Activated naive CD4-positive, alpha-beta T cell treated with anti-CD3 and anti-CD28 coated beads, Interleukin-2, amount 10 ng/mL, durations not matched to agents 7 days and 5 days (primary cell): ENCODE data around the gene DDX39A.
"Not testable (repeated sequence)": the region's sequence is repeated elsewhere in the genome, so short reads cannot be mapped to it uniquely, and the experiment has no call there.

Experiments used
- CTCF ChIA-PET: fragments of 350-600 bp; sonication (Branson Sonifier 250); formaldehyde crosslinking; loops from one replicate; lab custom pipeline; 2021; ENCODE audit warnings: antibody characterized with exemption; lab: Charles Lee
- DNase-seq: peaks from one replicate; pipeline ENCODE4 v3.0.0-alpha.2; 2020
- H3K27ac Mint-ChIP-seq: one replicate; pipeline ENCODE4 v1.8.0; 2021; ENCODE audit warnings: mild to moderate bottlenecking, moderate library complexity, mixed read lengths
- H3K27me3 Mint-ChIP-seq: one replicate; pipeline ENCODE4 v1.8.0; 2021; ENCODE audit warnings: mild to moderate bottlenecking, mixed read lengths
- H3K36me3 Mint-ChIP-seq: one replicate; pipeline ENCODE4 v1.8.0; 2021; ENCODE audit warnings: mixed read lengths
- H3K4me1 Mint-ChIP-seq: one replicate; pipeline ENCODE4 v1.8.0; 2021; ENCODE audit warnings: mixed read lengths
- H3K4me3 Mint-ChIP-seq: one replicate; pipeline ENCODE4 v1.8.0; 2021; ENCODE audit warnings: mild to moderate bottlenecking, moderate library complexity, mixed read lengths
- H3K9me3 Mint-ChIP-seq: one replicate; pipeline ENCODE4 v1.8.0; 2021; ENCODE audit warnings: mixed read lengths

The DDX39A gene

DNA sequence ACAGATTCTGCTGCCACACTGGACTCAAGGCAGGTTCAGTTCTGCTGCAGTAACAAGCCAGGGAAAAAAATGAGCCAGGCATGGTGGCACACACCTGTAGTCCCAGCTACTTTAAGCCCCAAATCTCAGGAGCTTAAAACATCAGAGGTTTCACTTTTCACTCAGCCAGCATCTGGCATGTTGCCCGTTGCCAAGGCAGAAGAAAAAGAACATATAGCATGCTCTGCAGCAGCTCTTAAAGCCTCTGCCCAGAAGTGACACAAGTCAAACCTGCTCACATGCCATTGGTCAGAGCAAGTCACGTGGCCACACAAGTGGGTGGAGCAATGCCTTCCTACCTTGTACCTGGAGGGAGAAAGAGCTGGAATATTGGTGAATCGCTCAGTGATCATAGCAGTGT lies 52.6 kb downstream of the DDX39A start:
- H3K27me3 Mint-ChIP-seq = no peaks in the 10 kb centered on the region
- peaks cover 5% of the 10 kb centered on the region for H3K36me3 Mint-ChIP-seq
- CTCF ChIA-PET = interaction anchor here (0.6 to 8.6 kb wide), 7 partner anchors 10 to 230 kb away, joined by 3 to 93 read pairs (median 3); partner anchors contain the start of genes ADGRE5 and ASF1B
- peak; percentile 96 for DNase-seq
- H3K4me1 Mint-ChIP-seq = peaks cover 80% of the 10 kb centered on the region
- peak overlapping the region; percentile 90 for H3K27ac Mint-ChIP-seq
- H3K9me3 Mint-ChIP-seq = no peaks in the 10 kb centered on the region
- peak overlapping the region; percentile 57 for H3K4me3 Mint-ChIP-seq

DNA sequence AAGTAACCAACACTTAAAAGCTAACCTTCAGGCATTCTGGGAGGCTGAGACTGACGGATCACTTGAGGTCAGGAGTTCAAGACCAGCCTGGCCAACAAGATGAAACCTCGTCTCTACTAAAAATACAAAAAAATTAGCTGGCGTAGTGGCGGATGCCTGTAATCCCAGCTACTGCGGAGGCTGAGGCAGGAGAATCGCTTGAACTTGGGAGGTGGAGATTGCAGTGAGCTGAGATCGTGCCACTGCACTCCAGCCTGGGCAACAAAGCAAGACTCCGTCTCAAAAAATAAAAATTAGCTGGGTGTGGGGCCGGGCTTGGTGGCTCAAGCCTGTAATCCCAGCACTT lies 55.1 kb downstream of the DDX39A start:
- CTCF ChIA-PET = interaction anchor here (0.6 to 8.6 kb wide), 5 partner anchors 18 to 197 kb away, joined by 3 to 93 read pairs (median 3); partner anchors contain the start of gene ADGRE5
- H3K9me3 Mint-ChIP-seq, H3K27me3 Mint-ChIP-seq, DNase-seq, H3K36me3 Mint-ChIP-seq: not testable (repeated sequence)
- Mint-ChIP-seq H3K4me1 (peaks cover 62% of the 10 kb centered on the region), H3K27ac (peak overlapping the region; percentile 87), H3K4me3 (peak overlapping the region; percentile 89)

DNA sequence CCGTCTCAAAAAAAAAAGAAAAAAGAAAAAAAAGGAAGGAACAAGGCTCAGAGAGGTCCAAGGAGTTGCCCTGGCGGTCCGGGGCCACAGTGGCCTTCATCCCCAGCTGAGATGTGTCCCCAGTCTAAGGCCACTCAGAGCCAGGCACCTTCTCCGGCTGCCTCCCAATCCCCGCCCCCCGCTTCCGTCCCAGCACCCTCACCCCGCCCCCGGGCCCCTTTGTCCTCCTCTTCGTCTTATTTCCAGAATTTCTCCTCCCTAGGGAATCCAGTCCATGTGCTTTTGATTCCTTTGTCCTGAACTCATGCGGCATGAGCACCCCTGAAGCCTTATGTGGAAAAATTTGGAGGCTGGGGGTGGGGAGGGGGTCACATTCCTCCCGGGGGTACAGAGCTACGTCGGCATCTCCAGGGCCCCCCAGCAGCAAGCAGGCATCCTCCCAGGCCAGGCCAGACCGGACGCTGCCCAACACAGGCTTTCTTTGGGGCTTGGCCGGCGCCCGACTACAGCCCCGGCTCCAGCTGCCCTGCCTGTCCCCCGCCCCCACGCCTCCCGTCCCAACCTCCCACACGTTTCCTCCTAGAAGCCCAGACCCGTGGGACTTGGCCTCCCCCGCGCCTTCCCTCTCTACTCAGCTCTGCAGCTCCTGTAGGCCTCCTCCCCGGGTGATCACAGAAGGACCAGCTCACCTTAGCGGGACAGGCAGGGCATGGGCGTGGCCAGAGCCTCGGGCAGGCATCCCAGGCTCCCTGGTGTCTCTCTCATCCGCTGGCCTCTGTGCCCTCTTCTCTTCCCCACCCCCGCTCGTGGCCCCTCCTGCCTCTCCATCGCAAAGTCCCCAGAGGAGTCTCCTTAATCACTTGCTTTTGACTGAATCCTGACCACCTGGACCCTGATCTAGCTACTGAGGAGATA lies 55.7 kb downstream of the DDX39A start:
- Mint-ChIP-seq H3K9me3 (no peaks in the 10 kb centered on the region), H3K36me3 (peaks cover 3% of the 10 kb centered on the region), H3K4me3 (peak overlapping the region; percentile 89), H3K4me1 (peaks cover 61% of the 10 kb centered on the region), H3K27ac (peak overlapping the region; percentile 87), H3K27me3 (no peaks in the 10 kb centered on the region)
- peak; percentile 72 for DNase-seq
- CTCF ChIA-PET = interaction anchor here (0.6 to 8.6 kb wide), 5 partner anchors 13 to 45 kb away, joined by 3 to 93 read pairs (median 3); partner anchors contain the start of gene ADGRE5

DNA sequence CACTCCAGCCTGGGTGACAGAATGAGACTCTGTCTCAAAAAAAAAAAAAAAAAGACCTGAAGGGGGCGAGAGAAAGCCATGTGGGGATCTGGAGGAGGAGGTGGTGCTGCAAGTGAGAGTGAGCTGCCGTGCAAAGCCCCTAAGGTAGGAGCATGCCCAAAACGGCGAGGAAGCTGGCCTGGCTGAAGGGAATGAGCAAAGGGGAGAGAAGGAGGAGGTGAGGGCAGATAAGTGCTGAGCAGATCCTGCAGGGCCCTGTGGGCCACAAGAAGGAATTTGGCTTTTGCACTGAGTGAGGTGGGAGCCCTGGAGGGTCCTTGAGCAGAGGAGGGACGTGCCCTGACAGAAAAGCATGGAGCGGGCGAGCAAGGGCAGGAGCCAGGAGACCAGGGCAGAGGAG lies 57.3 kb downstream of the DDX39A start:
- Mint-ChIP-seq H3K27me3 (no peaks in the 10 kb centered on the region), H3K36me3 (peaks cover 3% of the 10 kb centered on the region), H3K4me3 (peak overlapping the region; percentile 71), H3K27ac (peak overlapping the region; percentile 83), H3K4me1 (peaks cover 50% of the 10 kb centered on the region), H3K9me3 (no peaks in the 10 kb centered on the region)
- DNase-seq = peak; percentile 66
- CTCF ChIA-PET = interaction anchor here (1.0 to 8.6 kb wide), 5 partner anchors 13 to 110 kb away, joined by 4 to 93 read pairs (median 5); partner anchors contain the start of gene ADGRE5
